H1 (cell line): ENCODE data around the gene EIPR1. TPM values are rescaled to one million over a fixed set of nuclear protein-coding genes. Genes with fewer than 3 reads are reported as not detected.

Source experiments
- CTCF ChIA-PET: fragments of 300-600 bp; sonication (Branson Sonifier 250); formaldehyde crosslinking; loops from one replicate; lab custom pipeline; 2021; ENCODE audit not compliant: partially characterized antibody; lab: Charles Lee
- POLR2A ChIA-PET: fragments of 300-600 bp; sonication (Branson Sonifier 250); formaldehyde crosslinking; loops from one replicate; lab custom pipeline; 2021; ENCODE audit warnings: inconsistent platforms; ENCODE audit not compliant: partially characterized antibody; lab: Charles Lee
- DNase-seq, 2 experiments: peaks; one replicate each; pipeline versions ENCODE4 v3.0.0 to v3.0.0-alpha.2; 2010 to 2022; ENCODE audit warnings: low spot score in 2 of 2, low read depth in 1 of 2, mixed read lengths in 1 of 2
- FAIRE-seq: peaks from 2 replicates; lab custom pipeline; 2011; peaks lifted over from hg19 to GRCh38; lab: Jason Lieb, UNC
- H2AFZ ChIP-seq: 2 replicates; pipeline ENCODE4 v1.8.1; 2012; ENCODE audit warnings: low read length, inconsistent platforms
- H2AK5ac ChIP-seq: 2 replicates; pipeline ENCODE4 v1.6.1; 2013; ENCODE audit warnings: low read depth, low read length
- H2BK120ac ChIP-seq: replicated peaks from 2 replicates; pipeline ENCODE3; 2013; ENCODE audit warnings: low read depth, low read length, inconsistent platforms
- H2BK12ac ChIP-seq: 2 replicates; pipeline ENCODE4 v1.6.1; 2013; ENCODE audit warnings: low read depth, low read length
- H2BK15ac ChIP-seq: 2 replicates; pipeline ENCODE4 v1.6.1; 2013; ENCODE audit warnings: low read length
- H2BK20ac ChIP-seq: 2 replicates; pipeline ENCODE4 v1.6.1; 2013; ENCODE audit warnings: low read length
- H2BK5ac ChIP-seq: 2 replicates; pipeline ENCODE4 v1.6.1; 2013; ENCODE audit warnings: low read depth, low read length
- H3K14ac ChIP-seq: 2 replicates; pipeline ENCODE4 v1.6.1; 2013; ENCODE audit warnings: inconsistent platforms; ENCODE audit not compliant: insufficient read length
- H3K18ac ChIP-seq: 2 replicates; pipeline ENCODE4 v1.6.1; 2013; ENCODE audit warnings: low read length; ENCODE audit errors: extremely low read depth
- H3K23ac ChIP-seq: 2 replicates; pipeline ENCODE4 v1.6.1; 2013; ENCODE audit warnings: inconsistent platforms; ENCODE audit not compliant: insufficient read length
- H3K23me2 ChIP-seq: 2 replicates; pipeline ENCODE4 v1.6.1; 2013; ENCODE audit warnings: low read depth, low read length
- H3K27ac ChIP-seq: 2 replicates; pipeline ENCODE4 v1.6.1; 2011; ENCODE audit warnings: low read depth, low read length, inconsistent platforms
- H3K27me3 ChIP-seq, 4 experiments: replicated peaks in 1 of 4; 1 replicate in 1 of 4; 2 replicates in 3 of 4; pipeline versions ENCODE4 v1.6.1 to v1.8.1; 2011 to 2013; ENCODE audit warnings: low read length in 3 of 4, mild to moderate bottlenecking in 3 of 4, inconsistent platforms in 2 of 4, mixed read lengths in 2 of 4, moderate library complexity in 1 of 4; ENCODE audit not compliant: control insufficient read depth in 3 of 4, insufficient read depth in 3 of 4; ENCODE audit errors: extremely low read depth in 1 of 4
- H3K36me3 ChIP-seq, 4 experiments: 2 replicates each; pipeline versions ENCODE4 v1.6.1 to v1.8.1; 2011 to 2013; ENCODE audit warnings: mild to moderate bottlenecking in 4 of 4, low read length in 3 of 4, moderate library complexity in 2 of 4, control low read depth in 1 of 4, inconsistent platforms in 1 of 4; ENCODE audit not compliant: insufficient read depth in 4 of 4, control insufficient read depth in 2 of 4
- H3K4ac ChIP-seq: replicated peaks from 2 replicates; pipeline ENCODE3; 2013; ENCODE audit warnings: low read length, low read depth, mixed read lengths, inconsistent platforms; ENCODE audit not compliant: insufficient read length
- H3K4me1 ChIP-seq, 4 experiments: replicated peaks in 1 of 4; 1 replicate in 1 of 4; 2 replicates in 3 of 4; pipeline versions ENCODE4 v1.6.1 to v1.8.1; 2011 to 2013; ENCODE audit warnings: low read length in 3 of 4, inconsistent platforms in 2 of 4, mixed read lengths in 1 of 4; ENCODE audit not compliant: insufficient read depth in 4 of 4, control insufficient read depth in 3 of 4
- H3K4me2 ChIP-seq, 2 experiments: 2 replicates each; pipeline versions ENCODE4 v1.6.1 to v1.8.1; 2011 to 2013; ENCODE audit warnings: low read depth in 2 of 2, low read length in 2 of 2, control low read depth in 1 of 2, inconsistent platforms in 1 of 2, mild to moderate bottlenecking in 1 of 2; ENCODE audit not compliant: insufficient read depth in 1 of 2
- H3K4me3 ChIP-seq, 4 experiments: fragments of 200-600, 300-600 bp in 1 of 4; sonication (generic), shearing (Covaris generic), sonication (Bioruptor Twin) in 1 of 4; 2 replicates each; pipeline versions ENCODE4 v1.5.1 to v1.8.1; 2011 to 2016; ENCODE audit warnings: low read length in 4 of 4, low read depth in 3 of 4, control low read depth in 2 of 4, inconsistent platforms in 2 of 4, mild to moderate bottlenecking in 2 of 4, mixed read lengths in 1 of 4, moderate library complexity in 1 of 4; ENCODE audit not compliant: insufficient read depth in 2 of 4; ENCODE audit errors: extremely low read depth in 1 of 4
- H3K56ac ChIP-seq: replicated peaks from 2 replicates; pipeline ENCODE3; 2013; ENCODE audit warnings: low read depth, mild to moderate bottlenecking, mixed read lengths, low read length, inconsistent platforms; ENCODE audit not compliant: insufficient read length
- H3K79me1 ChIP-seq: 2 replicates; pipeline ENCODE4 v1.6.1; 2013; ENCODE audit warnings: low read depth, low read length, control low read depth
- H3K79me2 ChIP-seq, 2 experiments: 2 replicates each; pipeline versions ENCODE4 v1.6.1 to v1.8.1; 2012 to 2013; ENCODE audit warnings: low read length in 2 of 2, mild to moderate bottlenecking in 2 of 2, inconsistent platforms in 1 of 2; ENCODE audit not compliant: insufficient read depth in 2 of 2, control insufficient read depth in 1 of 2
- H3K9ac ChIP-seq, 4 experiments: replicated peaks in 1 of 4; 1 replicate in 1 of 4; 2 replicates in 3 of 4; pipeline versions ENCODE4 v1.6.1 to v1.8.1; 2011 to 2013; ENCODE audit warnings: low read depth in 3 of 4, low read length in 3 of 4, control low read depth in 2 of 4, mild to moderate bottlenecking in 2 of 4, moderate library complexity in 2 of 4, inconsistent platforms in 1 of 4; ENCODE audit errors: extremely low read depth in 1 of 4
- H3K9me3 ChIP-seq, 2 experiments: 2 replicates each; pipeline versions ENCODE4 v1.6.1 to v1.8.1; 2012 to 2013; ENCODE audit warnings: mild to moderate bottlenecking in 2 of 2, moderate library complexity in 2 of 2, control low read depth in 1 of 2, inconsistent platforms in 1 of 2, low read depth in 1 of 2, low read length in 1 of 2, mixed read lengths in 1 of 2; ENCODE audit not compliant: insufficient read depth in 2 of 2
- H4K20me1 ChIP-seq, 2 experiments: replicated peaks in 1 of 2; 2 replicates each; pipeline versions ENCODE3 to v1.8.1; 2011 to 2013; ENCODE audit warnings: inconsistent platforms in 2 of 2, low read length in 2 of 2, mild to moderate bottlenecking in 1 of 2; ENCODE audit not compliant: insufficient read depth in 2 of 2, control insufficient read depth in 1 of 2
- H4K5ac ChIP-seq: 2 replicates; pipeline ENCODE4 v1.6.1; 2013; ENCODE audit warnings: low read length, low read depth, mixed read lengths, inconsistent platforms; ENCODE audit not compliant: insufficient read length
- H4K8ac ChIP-seq: 2 replicates; pipeline ENCODE4 v1.8.0; 2013; ENCODE audit warnings: mild to moderate bottlenecking, moderate library complexity, low read length, inconsistent platforms; ENCODE audit not compliant: insufficient read depth; ENCODE audit errors: extremely low read depth
- H4K91ac ChIP-seq: replicated peaks from 2 replicates; pipeline ENCODE3; 2013; ENCODE audit warnings: low read length, mixed read lengths, inconsistent platforms; ENCODE audit not compliant: insufficient read length
- CBX8 ChIP-seq: fragments of 300-800, 300-1000 bp; sonication (generic); IDR thresholded peaks from 2 replicates; pipeline ENCODE4 v1.7.1; 2016; ENCODE audit warnings: low read depth, low read length, borderline replicate concordance
- HDAC2 ChIP-seq, 2 experiments: fragments of 300-600 bp in 1 of 2; sonication (generic) in 1 of 2; IDR thresholded peaks; 2 replicates each; pipeline ENCODE4 v1.6.1; 2011 to 2012; ENCODE audit warnings: low read depth in 2 of 2, low read length in 2 of 2, mild to moderate bottlenecking in 2 of 2, moderate library complexity in 2 of 2, borderline replicate concordance in 1 of 2, inconsistent platforms in 1 of 2
- ZNF274 ChIP-seq: IDR thresholded peaks from 2 replicates; pipeline ENCODE4 v1.7.0; 2012; ENCODE audit warnings: low read length, borderline replicate concordance; ENCODE audit errors: extremely low read depth
- WGBS, 2 experiments: shearing (Covaris generic) in 1 of 2; methylation state at CpG; one replicate each; pipeline versions ENCODE4 v1.1.6 to v1.1.7; 2013 to 2015; ENCODE audit warnings: low lambda C conversion rate in 2 of 2, mixed read lengths in 2 of 2, inconsistent platforms in 1 of 2, low coverage in 1 of 2, missing lambda C conversion rate in 1 of 2; ENCODE audit not compliant: insufficient replicate concordance in 2 of 2, insufficient coverage in 1 of 2, insufficient read length in 1 of 2; ENCODE audit errors: extremely low coverage in 1 of 2, missing lambda C conversion rate in 1 of 2; 5-methylcytosine and 5-hydroxymethylcytosine counted together
- polyA plus RNA-seq, 7 experiments: library from polyadenylated mRNA; depleted of rRNA in 3 of 7; stranded (reverse) in 5 of 7; unstranded in 2 of 7; fragments of >200 nt in 5 of 7; fragments of 200-250 nt in 2 of 7; gene quantifications; 1 replicate in 5 of 7; 2 replicates in 1 of 7; 4 replicates in 1 of 7; pipeline versions ENCODE4 v1.2.1 to v1.2.3, GENCODE V29; 2011 to 2013; ENCODE audit warnings: missing spikeins in 2 of 7, mixed read lengths in 2 of 7
- total RNA-seq: library from RNA; stranded (reverse); fragmentation: NEBNext Ultra II Directional; extraction: Animal tissue kit (Norgen Biotek cat#: 25700); gene quantifications from 2 replicates; pipeline ENCODE4 v1.2.1, GENCODE V29; 2021
- TF ChIP-seq, protein P1 (sequence below), 3 experiments: IDR thresholded peaks; 1 replicate in 2 of 3; 2 replicates in 1 of 3; pipeline versions ENCODE4 v1.5.1 to v1.6.1; 2011; ENCODE audit warnings: low read length in 3 of 3, mild to moderate bottlenecking in 3 of 3, inconsistent platforms in 2 of 3, low read depth in 1 of 3, moderate library complexity in 1 of 3; ENCODE audit not compliant: insufficient read depth in 1 of 3; ENCODE audit errors: control extremely low read depth in 1 of 3

The EIPR1 gene
- total and polyA plus RNA-seq, 2 of the 8 experiments (the other 6 are each of a cell fraction or from before 2014, with no cell fraction given), result 26.3 to 56.4 TPM

GRCh38 chr2:3262437-3263388 is 114.9 kb downstream of the EIPR1 start:
- peaks cover 0 to 7% (median 3%) of the 10 kb centered on the region in 4 experiments; a peak in 2 of 7 replicates for H3K27me3 ChIP-seq
- H2AK5ac ChIP-seq, result no peak overlapping the region
- 92% methylated on average over 18 of the region's 18 CpGs; no CpG with 5 or more reads in 1 of the 2 experiments for WGBS, 2 experiments
- no peak overlapping the region for H4K8ac ChIP-seq
- no peak overlapping the region for H3K23ac ChIP-seq
- no peaks in the 10 kb centered on the region for H3K9me3 ChIP-seq
- H3K4me1 ChIP-seq, result peaks cover 9 to 24% (median 16%) of the 10 kb centered on the region in 4 experiments
- no peak overlapping the region for H2BK15ac ChIP-seq
- no peak overlapping the region for H2BK120ac ChIP-seq
- no peak for FAIRE-seq
- no peak overlapping the region for H3K4ac ChIP-seq
- H2BK20ac ChIP-seq, result no peak overlapping the region
- no peak overlapping the region for H3K56ac ChIP-seq
- H3K79me2 ChIP-seq, result 0 out of 4 replicates have a peak, but pooled peaks cover 0 to 4% of the 10 kb centered on the region in 2 experiments
- H3K4me2 ChIP-seq, result no peak overlapping the region
- H3K27ac ChIP-seq, result no peak overlapping the region
- no peak for TF ChIP-seq CBX8
- TF ChIP-seq, protein P1, sequence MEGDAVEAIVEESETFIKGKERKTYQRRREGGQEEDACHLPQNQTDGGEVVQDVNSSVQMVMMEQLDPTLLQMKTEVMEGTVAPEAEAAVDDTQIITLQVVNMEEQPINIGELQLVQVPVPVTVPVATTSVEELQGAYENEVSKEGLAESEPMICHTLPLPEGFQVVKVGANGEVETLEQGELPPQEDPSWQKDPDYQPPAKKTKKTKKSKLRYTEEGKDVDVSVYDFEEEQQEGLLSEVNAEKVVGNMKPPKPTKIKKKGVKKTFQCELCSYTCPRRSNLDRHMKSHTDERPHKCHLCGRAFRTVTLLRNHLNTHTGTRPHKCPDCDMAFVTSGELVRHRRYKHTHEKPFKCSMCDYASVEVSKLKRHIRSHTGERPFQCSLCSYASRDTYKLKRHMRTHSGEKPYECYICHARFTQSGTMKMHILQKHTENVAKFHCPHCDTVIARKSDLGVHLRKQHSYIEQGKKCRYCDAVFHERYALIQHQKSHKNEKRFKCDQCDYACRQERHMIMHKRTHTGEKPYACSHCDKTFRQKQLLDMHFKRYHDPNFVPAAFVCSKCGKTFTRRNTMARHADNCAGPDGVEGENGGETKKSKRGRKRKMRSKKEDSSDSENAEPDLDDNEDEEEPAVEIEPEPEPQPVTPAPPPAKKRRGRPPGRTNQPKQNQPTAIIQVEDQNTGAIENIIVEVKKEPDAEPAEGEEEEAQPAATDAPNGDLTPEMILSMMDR (IDR thresholded peaks at IDR 0.05; ENCODE audit: control extremely low read depth in 1 of 3, insufficient read depth in 1 of 3, low read depth in 1 of 3, low read length in 3 of 3), result no peak
- no peak for TF ChIP-seq ZNF274
- TF ChIP-seq HDAC2 (IDR thresholded peaks at IDR 0.05; ENCODE audit: borderline replicate concordance in 1 of 2, low read depth in 2 of 2, low read length in 2 of 2), result no peak
- no peak for DNase-seq
- CTCF ChIA-PET, result interaction anchor here (1.1 to 2.4 kb wide), 2 partner anchors 10 to 197 kb away, joined by 4 to 10 read pairs; no protein-coding TSS in a partner anchor
- peaks cover 10% of the 10 kb centered on the region; the same call in 1 of the 2 replicates for H3K79me1 ChIP-seq
- no peak overlapping the region for H3K18ac ChIP-seq
- H4K20me1 ChIP-seq, result peaks cover 2 to 11% of the 10 kb centered on the region in 2 experiments
- H3K9ac ChIP-seq, result no peak overlapping the region
- no peaks in the 10 kb centered on the region for H3K23me2 ChIP-seq
- no peak overlapping the region for H4K91ac ChIP-seq
- H2BK5ac ChIP-seq, result no peak overlapping the region
- H4K5ac ChIP-seq, result no peak overlapping the region
- H3K14ac ChIP-seq, result no peak overlapping the region
- H3K4me3 ChIP-seq, result no peak overlapping the region
- H2BK12ac ChIP-seq, result no peak overlapping the region
- H3K36me3 ChIP-seq, result no peaks in the 10 kb centered on the region
- H2AFZ ChIP-seq, result no peak overlapping the region
- POLR2A ChIA-PET, result no interaction called here
